BLaER1 treated with 17β-estradiol and CSF1 and Interleukin-3, amounts not matched to agents 10 nM and 100 nM (cell line): ENCODE results near the gene RAD51.

Experiments
- H3K27ac ChIP-seq, 11 experiments: shearing (Covaris generic); formaldehyde crosslinking; 2 replicates each; pipeline ENCODE4 v1.8.1; 2022
- H3K27me3 ChIP-seq, 11 experiments: shearing (Covaris generic); formaldehyde crosslinking; 2 replicates each; pipeline ENCODE4 v1.8.1; 2022
- H3K36me3 ChIP-seq, 11 experiments: shearing (Covaris generic); formaldehyde crosslinking; 2 replicates each; pipeline ENCODE4 v1.8.1; 2022
- H3K4me1 ChIP-seq, 10 experiments: shearing (Covaris generic); formaldehyde crosslinking; 2 replicates each; pipeline ENCODE4 v1.8.1; 2022
- H3K4me2 ChIP-seq, 11 experiments: shearing (Covaris generic); formaldehyde crosslinking; 2 replicates each; pipeline ENCODE4 v1.8.1; 2022
- H3K4me3 ChIP-seq, 10 experiments: shearing (Covaris generic); formaldehyde crosslinking; 2 replicates each; pipeline ENCODE4 v1.8.1; 2022
- H3K9ac ChIP-seq, 11 experiments: shearing (Covaris generic); formaldehyde crosslinking; 2 replicates each; pipeline ENCODE4 v1.8.1; 2022
- H3K9me3 ChIP-seq, 11 experiments: shearing (Covaris generic); formaldehyde crosslinking; replicated peaks in 1 of 11; 2 replicates each; pipeline ENCODE4 v1.8.1; 2022
- H4K20me1 ChIP-seq, 11 experiments: shearing (Covaris generic); formaldehyde crosslinking; 2 replicates each; pipeline ENCODE4 v1.8.1; 2022
- Cebpa-rat ChIP-seq, 11 experiments: shearing (Covaris generic); IDR thresholded peaks; 2 replicates each; pipeline ENCODE4 v1.8.1; 2022

The RAD51 gene

DNA sequence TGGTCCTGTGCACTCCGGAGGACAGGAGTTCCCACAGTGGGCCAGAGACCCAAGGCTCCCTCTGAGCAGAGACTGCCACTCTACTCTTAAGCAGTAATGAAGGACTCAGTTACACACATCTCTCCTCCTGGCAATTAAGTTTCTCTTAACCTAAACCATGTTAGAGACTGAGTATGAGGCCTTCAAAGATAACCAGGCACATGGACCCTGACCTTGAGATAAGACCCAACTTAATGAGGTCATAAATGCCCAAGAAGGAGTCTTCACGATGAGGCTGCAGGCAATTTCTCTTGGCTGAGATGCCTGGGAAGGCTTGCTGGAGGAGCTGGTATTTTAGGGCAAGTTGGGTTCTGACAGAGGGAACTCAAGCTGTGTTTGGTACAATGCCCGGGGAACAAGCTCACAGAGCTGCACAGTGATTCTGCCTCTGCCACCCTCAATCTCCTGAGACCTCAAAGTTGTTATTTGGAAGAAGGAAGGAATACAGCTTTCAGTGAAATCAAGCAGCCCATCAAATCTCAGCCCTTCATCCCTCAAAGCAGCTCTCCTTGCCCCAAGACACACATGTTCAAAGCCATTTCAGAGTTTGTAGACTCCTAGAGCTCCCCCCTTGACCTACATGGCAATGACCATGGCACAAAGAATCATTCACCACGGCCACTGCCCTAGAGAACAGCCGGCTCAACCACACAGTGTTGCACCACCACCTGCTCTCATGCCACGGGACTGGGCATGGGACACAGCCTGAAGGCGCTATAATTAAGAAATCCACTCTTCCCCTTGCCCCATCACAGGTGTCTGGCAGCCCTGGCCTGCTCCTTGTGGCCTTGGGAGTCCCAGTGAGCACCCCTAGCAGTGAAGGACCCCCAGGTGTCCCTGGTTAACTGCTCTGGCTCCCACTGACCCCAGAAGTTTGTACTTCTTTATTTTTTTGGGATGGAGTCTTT, 53.0 kb downstream of the RAD51 start:
- H3K9ac ChIP-seq: peak overlapping the region in 6 of 11 experiments; percentile 1 to 57 (median 24); a peak in 5 of 22 replicates
- H4K20me1 ChIP-seq: peaks cover 0 to 68% (median 36%) of the 10 kb centered on the region in 11 experiments; a peak in 15 of 22 replicates
- no peaks in the 10 kb centered on the region for H3K9me3 ChIP-seq
- H3K27ac ChIP-seq: peak overlapping the region in 1 of 11 experiments; percentile 21; a peak in 1 of 22 replicates
- no peaks in the 10 kb centered on the region for H3K27me3 ChIP-seq
- H3K4me1 ChIP-seq: peaks cover 33 to 52% (median 47%) of the 10 kb centered on the region in 10 experiments
- no peak for TF ChIP-seq Cebpa-rat (IDR thresholded peaks at IDR 0.05)
- H3K36me3 ChIP-seq: peaks cover 49 to 94% (median 78%) of the 10 kb centered on the region in 11 experiments
- H3K4me3 ChIP-seq: no peak overlapping the region
- peak overlapping the region in 1 of 11 experiments; percentile 31; a peak in 1 of 22 replicates for H3K4me2 ChIP-seq

DNA sequence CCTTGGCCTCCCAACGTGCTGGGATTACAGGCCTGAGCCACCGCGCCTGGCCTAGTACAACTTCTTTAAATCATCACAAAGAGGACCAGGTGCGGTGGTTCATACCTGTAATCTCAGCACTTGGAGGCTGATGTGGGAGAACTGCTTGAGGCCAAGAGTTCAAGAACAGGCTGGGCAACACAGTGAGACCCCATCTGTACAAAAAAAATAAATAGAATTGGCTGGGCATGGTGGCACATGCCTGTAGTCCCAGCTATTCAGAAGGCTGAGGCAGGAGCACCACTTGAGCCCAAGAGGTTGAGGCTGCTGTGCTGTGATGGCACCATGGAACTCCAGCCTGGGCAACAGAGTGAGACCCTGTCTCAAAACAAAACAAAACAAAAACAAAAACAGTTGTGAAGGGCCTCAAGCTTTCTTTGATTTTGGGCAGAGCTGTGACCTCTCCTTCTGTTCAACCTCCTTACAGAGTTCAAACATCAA, 54.2 kb downstream of the RAD51 start:
- Histone ChIP-seq H3K36me3 (peaks cover 42 to 88% (median 67%) of the 10 kb centered on the region in 11 experiments), H3K27ac (no peak overlapping the region), H3K27me3 (no peaks in the 10 kb centered on the region), H3K4me1 (peaks cover 33 to 52% (median 47%) of the 10 kb centered on the region in 10 experiments), H3K9me3 (no peaks in the 10 kb centered on the region), H3K4me2 (no peak overlapping the region), H3K4me3 (no peak overlapping the region), H4K20me1 (peaks cover 0 to 62% (median 30%) of the 10 kb centered on the region in 11 experiments; a peak in 15 of 22 replicates), H3K9ac (no peak overlapping the region)
- TF ChIP-seq Cebpa-rat (IDR thresholded peaks at IDR 0.05): no peak

DNA sequence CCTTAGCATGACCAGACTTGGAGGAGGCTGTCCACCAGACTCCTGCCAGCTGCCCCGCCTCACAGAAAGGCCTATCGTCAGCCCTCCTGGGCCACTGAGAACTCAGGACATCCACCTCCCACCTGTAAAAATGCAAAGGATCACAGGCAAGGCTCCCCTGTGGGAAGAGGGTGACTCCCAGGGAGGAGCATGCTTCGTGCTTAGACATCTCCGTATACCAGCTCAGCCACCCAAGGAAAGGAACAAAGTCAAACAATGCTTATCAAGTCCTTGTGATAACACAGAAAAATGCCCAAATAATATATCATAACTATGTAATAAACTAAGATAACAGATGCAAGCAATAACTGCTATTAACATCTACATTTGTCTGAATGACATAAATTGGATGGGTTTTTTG, 55.9 kb downstream of the RAD51 start:
- no peak overlapping the region for H3K27ac ChIP-seq
- no peak overlapping the region for H3K4me2 ChIP-seq
- peaks cover 0 to 48% (median 19%) of the 10 kb centered on the region in 11 experiments; a peak in 15 of 22 replicates for H4K20me1 ChIP-seq
- H3K9me3 ChIP-seq: no peaks in the 10 kb centered on the region
- TF ChIP-seq Cebpa-rat (IDR thresholded peaks at IDR 0.05): no peak
- no peaks in the 10 kb centered on the region for H3K27me3 ChIP-seq
- H3K4me3 ChIP-seq: no peak overlapping the region
- peaks cover 42 to 71% (median 57%) of the 10 kb centered on the region in 11 experiments for H3K36me3 ChIP-seq
- H3K4me1 ChIP-seq: peaks cover 29 to 44% (median 41%) of the 10 kb centered on the region in 10 experiments
- peak overlapping the region in 2 of 11 experiments; percentile 18 to 47; a peak in 1 of 22 replicates for H3K9ac ChIP-seq

DNA sequence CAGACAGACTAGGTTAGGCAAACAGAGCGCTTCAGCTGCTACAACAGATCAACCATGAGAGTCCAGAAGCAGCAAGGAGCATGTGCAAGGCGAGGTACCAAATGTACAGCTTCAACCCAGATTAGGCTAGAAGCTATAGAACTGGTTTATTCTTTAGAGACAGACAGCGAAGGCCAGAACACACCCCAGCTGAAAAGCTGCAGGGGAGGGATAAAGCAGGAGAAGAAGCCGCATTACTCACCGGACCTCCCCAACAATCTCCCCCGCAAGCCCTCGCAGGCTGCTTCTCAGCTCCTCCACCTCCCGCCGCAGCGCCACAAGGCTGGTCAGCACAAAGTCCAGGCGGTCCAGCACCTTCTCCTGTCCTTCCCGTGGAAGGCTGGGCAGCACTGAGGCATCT, 56.8 kb downstream of the RAD51 start:
- Histone ChIP-seq H3K4me1 (peaks cover 27 to 42% (median 39%) of the 10 kb centered on the region in 10 experiments), H3K36me3 (peaks cover 42 to 68% (median 57%) of the 10 kb centered on the region in 11 experiments), H3K27ac (no peak overlapping the region), H4K20me1 (peaks cover 0 to 42% (median 13%) of the 10 kb centered on the region in 11 experiments; a peak in 15 of 22 replicates), H3K4me3 (no peak overlapping the region), H3K9ac (peak overlapping the region in 4 of 11 experiments; percentile 25 to 92 (median 62); a peak in 6 of 22 replicates), H3K4me2 (no peak overlapping the region), H3K27me3 (no peaks in the 10 kb centered on the region), H3K9me3 (no peaks in the 10 kb centered on the region)
- TF ChIP-seq Cebpa-rat (IDR thresholded peaks at IDR 0.05): no peak

DNA sequence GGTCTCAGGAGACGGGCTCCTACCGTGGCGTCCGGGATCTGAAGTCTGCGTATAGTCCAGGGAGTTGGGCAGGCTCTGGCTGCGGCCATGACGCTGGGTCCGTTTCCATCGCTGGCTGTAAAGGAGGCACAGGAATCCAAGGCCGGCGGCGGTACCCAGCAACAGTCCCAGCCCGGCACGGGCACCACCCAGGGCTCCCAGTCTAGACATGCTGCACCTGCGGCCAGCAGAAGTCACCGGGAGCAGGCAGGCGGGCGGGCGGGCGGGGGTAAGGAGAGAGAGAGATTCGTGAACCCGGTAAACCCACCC, 59.6 kb downstream of the RAD51 start:
- peak overlapping the region; percentile 75 to 98 (median 95) for H3K4me2 ChIP-seq
- peaks cover 24 to 40% (median 35%) of the 10 kb centered on the region in 11 experiments for H3K36me3 ChIP-seq
- no peaks in the 10 kb centered on the region for H3K27me3 ChIP-seq
- H4K20me1 ChIP-seq: peaks cover 0 to 26% (median 0%) of the 10 kb centered on the region in 11 experiments; a peak in 7 of 22 replicates
- H3K4me1 ChIP-seq: peaks cover 16 to 49% (median 40%) of the 10 kb centered on the region in 10 experiments
- H3K9ac ChIP-seq: peak overlapping the region; percentile 82 to 93 (median 87)
- H3K27ac ChIP-seq: peak overlapping the region; percentile 21 to 95 (median 90); a peak in 21 of 22 replicates
- H3K9me3 ChIP-seq: no peaks in the 10 kb centered on the region
- no peak for TF ChIP-seq Cebpa-rat (IDR thresholded peaks at IDR 0.05)
- peak overlapping the region; percentile 79 to 99 (median 96) for H3K4me3 ChIP-seq

DNA sequence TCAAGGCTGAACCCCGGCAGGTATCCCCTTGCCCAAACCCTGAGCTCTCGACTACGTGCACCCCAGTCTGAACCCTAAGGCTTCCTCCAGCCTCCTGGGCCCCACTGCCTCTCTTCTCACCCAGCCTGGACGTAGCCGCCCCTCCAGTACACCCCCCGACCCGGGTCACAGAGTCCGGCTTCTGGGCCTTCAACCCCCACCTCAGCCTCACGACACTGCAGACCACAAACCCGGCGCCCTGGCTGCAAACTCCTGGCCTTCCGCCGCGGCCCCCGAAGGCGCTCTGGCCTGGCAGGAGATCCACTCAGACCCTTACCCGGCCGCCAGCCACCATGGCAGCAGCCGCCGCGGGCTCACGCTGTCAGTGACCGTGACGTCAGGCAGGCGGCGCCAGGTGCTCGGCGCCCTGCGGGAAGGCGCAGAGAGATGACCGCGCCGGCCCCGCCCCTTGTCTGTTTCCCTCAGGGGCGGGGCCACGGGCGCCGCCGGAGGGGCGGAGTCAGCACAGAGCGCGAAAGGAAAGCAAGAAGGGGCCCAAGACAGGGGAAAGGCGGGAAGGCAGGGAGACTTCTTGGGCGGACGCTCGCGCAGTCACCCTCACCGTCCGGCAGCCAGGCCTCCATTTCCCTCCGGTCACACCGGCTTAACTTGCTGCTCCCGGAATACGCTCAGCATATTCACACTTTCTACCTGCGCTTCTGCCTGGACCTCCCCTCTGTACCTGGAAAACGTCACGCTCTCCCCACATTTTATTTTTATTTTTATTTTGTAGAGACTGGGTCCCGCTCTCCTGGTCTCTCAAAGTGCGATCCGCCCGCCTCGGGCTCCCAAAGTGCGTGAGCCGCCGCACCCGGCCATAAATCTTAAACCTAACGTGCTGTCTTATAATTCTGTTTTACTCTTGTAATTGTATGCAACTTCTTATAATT, 60.2 kb downstream of the RAD51 start, which contains the start of gene RMDN3:
RMDN3 (minus strand) TSS at position 372 of the 929 bp plus-strand sequence. CDS start 471 bp downstream, outside the sequence.
- TF ChIP-seq Cebpa-rat (IDR thresholded peaks at IDR 0.05): no peak
- H4K20me1 ChIP-seq: peaks cover 0 to 26% (median 0%) of the 10 kb centered on the region in 11 experiments; a peak in 7 of 22 replicates
- H3K27me3 ChIP-seq: no peaks in the 10 kb centered on the region
- H3K9ac ChIP-seq: peak within 1 kb of the TSS; percentile 82 to 93 (median 87)
- H3K4me3 ChIP-seq: peak within 1 kb of the TSS; percentile 79 to 99 (median 96)
- no peaks in the 10 kb centered on the region for H3K9me3 ChIP-seq
- peaks cover 19 to 35% (median 29%) of the 10 kb centered on the region in 11 experiments for H3K36me3 ChIP-seq
- peaks cover 16 to 53% (median 40%) of the 10 kb centered on the region in 10 experiments for H3K4me1 ChIP-seq
- peak within 1 kb of the TSS; percentile 63 to 95 (median 90); a peak in 21 of 22 replicates for H3K27ac ChIP-seq
- peak within 1 kb of the TSS; percentile 75 to 98 (median 95) for H3K4me2 ChIP-seq

DNA sequence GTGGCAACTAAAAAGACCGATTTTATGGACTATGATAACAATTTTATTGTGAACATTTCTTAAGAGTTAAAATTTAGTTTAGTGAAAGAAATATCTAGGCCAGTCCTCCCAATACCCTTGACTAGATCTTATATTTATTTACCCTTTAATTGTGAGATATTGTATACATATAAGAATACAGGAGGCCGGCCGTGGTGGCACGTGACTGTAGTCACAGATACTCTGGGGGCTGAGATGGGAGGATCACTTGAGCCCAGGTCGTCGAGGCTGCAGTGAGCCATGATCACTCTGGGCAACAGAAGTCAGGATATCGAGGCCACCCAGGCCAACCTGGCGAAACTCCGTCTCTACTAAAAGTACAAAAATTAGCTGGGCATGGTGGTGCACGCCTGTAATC, 60.8 kb downstream of the RAD51 start:
- TF ChIP-seq Cebpa-rat (IDR thresholded peaks at IDR 0.05): no peak
- Histone ChIP-seq H3K4me1 (peaks cover 16 to 56% (median 40%) of the 10 kb centered on the region in 10 experiments), H4K20me1 (peaks cover 0 to 24% (median 0%) of the 10 kb centered on the region in 11 experiments; a peak in 7 of 22 replicates), H3K4me2 (peak overlapping the region; percentile 75 to 98 (median 92)), H3K27ac (peak overlapping the region; percentile 63 to 95 (median 90); a peak in 21 of 22 replicates), H3K9me3 (no peaks in the 10 kb centered on the region), H3K4me3 (peak overlapping the region; percentile 79 to 99 (median 96)), H3K36me3 (peaks cover 14 to 28% (median 23%) of the 10 kb centered on the region in 11 experiments), H3K27me3 (no peaks in the 10 kb centered on the region), H3K9ac (peak overlapping the region; percentile 82 to 93 (median 87))

DNA sequence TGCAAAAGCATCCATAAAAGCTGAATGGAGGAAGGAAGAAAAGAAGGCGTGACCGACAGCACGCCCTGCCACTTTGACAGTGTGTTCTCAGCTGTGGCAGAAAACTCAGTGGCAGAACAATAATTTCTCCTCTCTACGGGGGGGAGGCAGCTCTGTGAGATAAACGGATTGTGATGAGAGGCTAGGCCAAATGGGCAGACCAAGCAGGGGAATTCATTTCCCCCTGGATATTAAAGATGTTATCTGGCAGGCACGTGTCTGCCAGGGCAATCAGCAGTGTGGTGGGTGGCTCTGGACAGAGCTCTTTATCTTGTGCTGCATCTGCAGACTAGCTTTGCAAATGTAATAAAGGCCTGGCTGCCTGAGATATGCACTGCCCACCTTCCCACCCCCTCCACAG, 62.0 kb downstream of the RAD51 start:
- Histone ChIP-seq H3K36me3 (peaks cover 3 to 17% (median 11%) of the 10 kb centered on the region in 11 experiments; a peak in 21 of 22 replicates), H3K4me3 (no peak overlapping the region), H3K4me1 (peaks cover 16 to 56% (median 40%) of the 10 kb centered on the region in 10 experiments), H3K4me2 (peak overlapping the region in 9 of 11 experiments; percentile 2 to 48 (median 19); a peak in 11 of 22 replicates), H3K27me3 (no peaks in the 10 kb centered on the region), H4K20me1 (peaks cover 0 to 17% (median 0%) of the 10 kb centered on the region in 11 experiments; a peak in 6 of 22 replicates), H3K27ac (peak overlapping the region in 2 of 11 experiments; percentile 12 to 24; a peak in 2 of 22 replicates), H3K9ac (peak overlapping the region in 4 of 11 experiments; percentile 7 to 57 (median 28); a peak in 3 of 22 replicates), H3K9me3 (no peaks in the 10 kb centered on the region)
- no peak for TF ChIP-seq Cebpa-rat (IDR thresholded peaks at IDR 0.05)
